Keratinocyte (primary cell): ENCODE measurements around the gene BDKRB1.

Experiments used
- CTCF ChIP-seq, 3 experiments: IDR thresholded peaks in 1 of 3; conservative IDR thresholded peaks in 1 of 3; optimal IDR thresholded peaks in 1 of 3; 2 replicates in 2 of 3; 3 replicates in 1 of 3; pipeline versions ENCODE3 to v1.5.1; 2011; ENCODE audit warnings: low read length in 3 of 3, mild to moderate bottlenecking in 3 of 3, moderate library complexity in 2 of 3, control low read depth in 1 of 3, inconsistent platforms in 1 of 3; ENCODE audit not compliant: insufficient read depth in 2 of 3; ENCODE audit errors: extremely low read depth in 1 of 3
- EZH2 ChIP-seq: IDR thresholded peaks from one replicate; pipeline ENCODE4 v1.6.1; 2012; ENCODE audit warnings: inconsistent platforms, mild to moderate bottlenecking, low read length, moderate library complexity

DNA sequence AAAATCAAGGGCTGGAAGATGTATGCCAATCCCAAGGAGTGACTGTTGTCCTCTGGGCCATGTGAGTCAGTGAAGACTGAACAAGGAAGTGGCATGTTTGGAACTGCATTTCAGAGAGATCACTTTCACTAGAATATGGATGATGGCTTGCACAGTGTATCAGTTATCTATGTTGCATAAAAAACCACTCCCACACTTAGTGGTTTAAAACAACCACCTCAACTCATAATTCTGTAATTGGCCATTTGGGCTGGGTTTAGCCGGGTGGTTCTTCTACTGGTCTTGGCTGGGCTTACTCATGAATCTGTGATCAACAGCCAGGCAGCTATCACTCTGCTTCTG is 15.4 kb downstream of the BDKRB1 start:
- TF ChIP-seq CTCF (optimal IDR thresholded peaks at IDR 0.05 in 1 of 3, IDR thresholded peaks at IDR 0.05 in 1 of 3, conservative IDR thresholded peaks at IDR 0.05 in 1 of 3; ENCODE audit: extremely low read depth in 1 of 3, insufficient read depth in 2 of 3, low read length in 3 of 3) (no peak), EZH2 (no peak)
